Ascending aorta (tissue), 2 donors: ENCODE data around the gene APBB2. TPM values are rescaled to one million over a fixed set of nuclear protein-coding genes. Genes with fewer than 3 reads are reported as not detected.

ENCODE experiments used
- DNase-seq, 2 donors: peaks; one replicate each; pipeline ENCODE4 v3.0.0-alpha.2; 2019; ENCODE audit warnings: low spot score in 2 of 2
- H3K27ac ChIP-seq, 2 donors: fragments of 200-600 bp; sonication (generic); one replicate each; pipeline ENCODE4 v1.5.1; 2016 to 2017; ENCODE audit warnings: mild to moderate bottlenecking in 1 of 2
- H3K27me3 ChIP-seq: fragments of 200-600 bp; sonication (generic); one replicate; pipeline ENCODE4 v1.5.1; 2017
- H3K36me3 ChIP-seq, 2 donors: fragments of 200-600 bp; sonication (generic); one replicate each; pipeline ENCODE4 v1.5.1; 2016
- H3K4me1 ChIP-seq, 2 donors: fragments of 200-600 bp; sonication (generic); one replicate each; pipeline ENCODE4 v1.5.1; 2016 to 2017; ENCODE audit warnings: mild to moderate bottlenecking in 1 of 2
- H3K4me3 ChIP-seq, 2 donors: fragments of 200-600 bp; sonication (generic); one replicate each; pipeline ENCODE4 v1.5.1; 2016 to 2017; ENCODE audit warnings: mild to moderate bottlenecking in 1 of 2
- H3K9me3 ChIP-seq, 2 donors: fragments of 200-600 bp; sonication (generic); one replicate each; pipeline ENCODE4 v1.5.1; 2016
- CTCF ChIP-seq, 3 experiments: fragments of 200-600 bp in 2 of 3; fragments of 450-650 bp in 1 of 3; sonication (generic) in 2 of 3; IDR thresholded peaks; one replicate each; pipeline ENCODE4 v1.5.1; 2016 to 2019; ENCODE audit warnings: antibody characterized with exemption in 3 of 3, mild to moderate bottlenecking in 1 of 3, moderate library complexity in 1 of 3
- intact Hi-C: fragments of 100-400 bp; cut with DNase I; formaldehyde crosslinking; loops from one replicate; pipeline ENCODE4 v1.15.1; 2023
- total RNA-seq: library from RNA; depleted of rRNA; stranded (reverse); fragments of >200 nt; gene quantifications from one replicate; pipeline ENCODE4 v1.1.0, GENCODE V29; 2016

APBB2 gene
- total RNA-seq, 1 donor from 2014 or later: 51.4 TPM

- intact Hi-C loops: no loop called here
- Histone ChIP-seq H3K4me3 (no peak overlapping the region), H3K27ac (no peak overlapping the region), H3K27me3 (no peaks in the 10 kb centered on the region), H3K36me3 (no peaks in the 10 kb centered on the region), H3K4me1 (no peaks in the 10 kb centered on the region), H3K9me3 (no peaks in the 10 kb centered on the region)
- TF ChIP-seq CTCF (IDR thresholded peaks at IDR 0.05): no peak
- DNase-seq: no peak
Observed at GRCh38 chr4:41077628-41078027, 136.7 kb downstream of the APBB2 start.

DNA sequence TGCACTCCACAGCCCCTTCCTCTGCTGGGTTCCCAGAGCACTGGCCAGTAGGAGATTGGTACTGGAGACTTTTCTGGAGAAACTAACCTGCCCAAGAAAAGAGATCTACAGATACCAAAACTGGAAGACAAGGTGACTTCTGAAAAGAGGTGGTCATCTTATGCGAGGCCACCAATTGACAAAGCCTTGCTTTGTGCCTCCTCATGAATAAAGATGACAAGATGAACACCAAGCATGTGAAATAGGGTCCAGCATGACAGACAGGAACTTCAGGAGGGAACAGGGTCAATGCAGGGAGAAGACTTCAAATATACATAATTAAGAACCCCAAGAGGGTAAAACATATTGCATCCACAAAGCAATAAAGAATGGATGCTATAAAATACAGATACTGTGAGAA lies 137.9 kb downstream of the APBB2 start:
- TF ChIP-seq CTCF (IDR thresholded peaks at IDR 0.05): no peak
- H3K27me3 ChIP-seq: no peaks in the 10 kb centered on the region
- no peak overlapping the region for H3K4me3 ChIP-seq
- H3K9me3 ChIP-seq: no peaks in the 10 kb centered on the region
- H3K27ac ChIP-seq: no peak overlapping the region
- peaks cover 0 to 6% of the 10 kb centered on the region in 2 donors for H3K4me1 ChIP-seq
- intact Hi-C loops: no loop called here
- no peak for DNase-seq
- H3K36me3 ChIP-seq: no peaks in the 10 kb centered on the region

GRCh38 chr4:41074215-41074614 lies 140.1 kb downstream of the APBB2 start:
- peaks cover 0 to 26% of the 10 kb centered on the region in 2 donors for H3K4me1 ChIP-seq
- TF ChIP-seq CTCF (IDR thresholded peaks at IDR 0.05): no peak
- H3K4me3 ChIP-seq: no peak overlapping the region
- no peaks in the 10 kb centered on the region for H3K27me3 ChIP-seq
- H3K36me3 ChIP-seq: no peaks in the 10 kb centered on the region
- no peaks in the 10 kb centered on the region for H3K9me3 ChIP-seq
- DNase-seq: no peak
- no peak overlapping the region for H3K27ac ChIP-seq
- intact Hi-C loops: loop anchor here (5.0 kb wide), 1 partner anchor 138 kb away; the partner anchor contains the start of gene APBB2

- Histone ChIP-seq H3K27me3 (no peaks in the 10 kb centered on the region), H3K4me3 (no peak overlapping the region), H3K27ac (peak overlapping the region; percentile 3 to 45), H3K9me3 (no peaks in the 10 kb centered on the region), H3K36me3 (no peaks in the 10 kb centered on the region), H3K4me1 (peaks cover 0 to 29% of the 10 kb centered on the region in 2 donors)
- no peak for DNase-seq
- TF ChIP-seq CTCF (IDR thresholded peaks at IDR 0.05): no peak
- intact Hi-C loops: loop anchor here (5.0 kb wide), 1 partner anchor 140 kb away; the partner anchor contains the start of gene APBB2
Observed at GRCh38 chr4:41072021-41072777, 142.1 kb downstream of the APBB2 start.

GRCh38 chr4:41070516-41071281 lies 143.6 kb downstream of the APBB2 start:
- no peaks in the 10 kb centered on the region for H3K9me3 ChIP-seq
- no peaks in the 10 kb centered on the region for H3K27me3 ChIP-seq
- H3K27ac ChIP-seq: peak overlapping the region; percentile 16
- H3K4me1 ChIP-seq: peaks cover 0 to 29% of the 10 kb centered on the region in 2 donors
- no peak overlapping the region for H3K4me3 ChIP-seq
- no peak for DNase-seq
- intact Hi-C loops: loop anchor here (5.0 kb wide), 1 partner anchor 142 kb away; the partner anchor contains the start of gene APBB2
- TF ChIP-seq CTCF (IDR thresholded peaks at IDR 0.05): no peak
- H3K36me3 ChIP-seq: no peaks in the 10 kb centered on the region
